ENCODE measurements around the gene CACNA1G.
A peak's percentile ranks its signal among the peaks of the same experiment; 100 is the strongest.

DNA sequence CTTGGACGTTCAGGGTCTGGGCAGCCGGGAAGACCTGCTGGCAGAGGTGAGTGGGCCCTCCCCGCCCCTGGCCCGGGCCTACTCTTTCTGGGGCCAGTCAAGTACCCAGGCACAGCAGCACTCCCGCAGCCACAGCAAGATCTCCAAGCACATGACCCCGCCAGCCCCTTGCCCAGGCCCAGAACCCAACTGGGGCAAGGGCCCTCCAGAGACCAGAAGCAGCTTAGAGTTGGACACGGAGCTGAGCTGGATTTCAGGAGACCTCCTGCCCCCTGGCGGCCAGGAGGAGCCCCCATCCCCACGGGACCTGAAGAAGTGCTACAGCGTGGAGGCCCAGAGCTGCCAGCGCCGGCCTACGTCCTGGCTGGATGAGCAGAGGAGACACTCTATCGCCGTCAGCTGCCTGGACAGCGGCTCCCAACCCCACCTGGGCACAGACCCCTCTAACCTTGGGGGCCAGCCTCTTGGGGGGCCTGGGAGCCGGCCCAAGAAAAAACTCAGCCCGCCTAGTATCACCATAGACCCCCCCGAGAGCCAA is 65.6 kb downstream of the CACNA1G start:
- TF ChIP-seq POLR2A (IDR thresholded peaks at IDR 0.05): no peak
- TF ChIP-seq, protein P1, sequence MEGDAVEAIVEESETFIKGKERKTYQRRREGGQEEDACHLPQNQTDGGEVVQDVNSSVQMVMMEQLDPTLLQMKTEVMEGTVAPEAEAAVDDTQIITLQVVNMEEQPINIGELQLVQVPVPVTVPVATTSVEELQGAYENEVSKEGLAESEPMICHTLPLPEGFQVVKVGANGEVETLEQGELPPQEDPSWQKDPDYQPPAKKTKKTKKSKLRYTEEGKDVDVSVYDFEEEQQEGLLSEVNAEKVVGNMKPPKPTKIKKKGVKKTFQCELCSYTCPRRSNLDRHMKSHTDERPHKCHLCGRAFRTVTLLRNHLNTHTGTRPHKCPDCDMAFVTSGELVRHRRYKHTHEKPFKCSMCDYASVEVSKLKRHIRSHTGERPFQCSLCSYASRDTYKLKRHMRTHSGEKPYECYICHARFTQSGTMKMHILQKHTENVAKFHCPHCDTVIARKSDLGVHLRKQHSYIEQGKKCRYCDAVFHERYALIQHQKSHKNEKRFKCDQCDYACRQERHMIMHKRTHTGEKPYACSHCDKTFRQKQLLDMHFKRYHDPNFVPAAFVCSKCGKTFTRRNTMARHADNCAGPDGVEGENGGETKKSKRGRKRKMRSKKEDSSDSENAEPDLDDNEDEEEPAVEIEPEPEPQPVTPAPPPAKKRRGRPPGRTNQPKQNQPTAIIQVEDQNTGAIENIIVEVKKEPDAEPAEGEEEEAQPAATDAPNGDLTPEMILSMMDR (IDR thresholded peaks at IDR 0.05): peak; percentile 72 to 76 (median 74)
- TF ChIP-seq POLR2AphosphoS5 (IDR thresholded peaks at IDR 0.05): peak in 1 of 3 donors; percentile 14

Measured in breast epithelium (tissue), 3 donors.